Prostate gland (tissue), 2 donors: ENCODE data around the gene ITGB7.

Source experiments
- CTCF ChIP-seq, 4 experiments: fragments of 200-600 bp in 2 of 4; fragments of 450-650 bp in 2 of 4; sonication (generic) in 2 of 4; IDR thresholded peaks; 1 replicate in 3 of 4; 2 replicates in 1 of 4; pipeline ENCODE4 v1.5.1; 2016 to 2019; ENCODE audit warnings: antibody characterized with exemption in 4 of 4, mild to moderate bottlenecking in 2 of 4, moderate library complexity in 2 of 4
- POLR2A ChIP-seq: fragments of 450-650 bp; IDR thresholded peaks from one replicate; pipeline ENCODE4 v1.6.1; 2016; ENCODE audit warnings: antibody characterized with exemption, mild to moderate bottlenecking
- POLR2AphosphoS5 ChIP-seq: sonication (generic); formaldehyde crosslinking; IDR thresholded peaks from one replicate; pipeline ENCODE4 v1.6.1; 2017; ENCODE audit warnings: antibody characterized with exemption

DNA sequence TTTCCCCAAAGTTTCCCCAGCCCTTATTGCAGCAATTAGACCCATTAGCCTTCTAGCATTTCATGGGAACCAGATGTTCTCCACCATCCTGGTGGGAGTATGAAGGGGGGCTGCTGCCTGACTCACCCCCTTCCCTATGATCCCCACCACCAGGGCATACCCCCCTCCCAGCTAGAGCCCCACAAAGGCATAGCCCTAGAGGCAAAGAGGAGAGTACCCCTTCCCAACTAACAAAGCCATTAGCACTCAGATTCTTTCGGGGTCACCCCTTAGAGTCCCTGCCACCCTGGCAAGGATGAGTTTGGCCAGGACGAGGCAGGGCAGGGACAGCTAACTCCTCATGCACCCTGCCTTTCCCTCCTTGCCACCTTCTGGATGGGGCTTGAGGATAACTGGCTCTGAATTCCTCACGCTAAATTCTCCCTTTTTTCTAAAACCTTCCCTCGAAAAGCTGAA is 15.8 kb upstream of the ITGB7 start:
- TF ChIP-seq POLR2A (no peak), CTCF (IDR thresholded peaks at IDR 0.05) (no peak), POLR2AphosphoS5 (no peak)
